GM12864 (cell line): Measurements from ENCODE around the gene GMDS.

ENCODE experiments used
- DNase-seq: peaks from one replicate; pipeline ENCODE4 v3.0.0-alpha.2; 2011; ENCODE audit warnings: low read depth
- H3K4me3 ChIP-seq: 2 replicates; pipeline ENCODE4 v1.5.1; 2011; ENCODE audit warnings: mild to moderate bottlenecking, low read depth, low read length, control low read depth
- CTCF ChIP-seq: IDR thresholded peaks from 2 replicates; pipeline ENCODE4 v1.5.1; 2011; ENCODE audit warnings: low read depth, mild to moderate bottlenecking, moderate library complexity, low read length, control low read depth, inconsistent platforms; ENCODE audit errors: missing control alignments

GMDS gene

DNA sequence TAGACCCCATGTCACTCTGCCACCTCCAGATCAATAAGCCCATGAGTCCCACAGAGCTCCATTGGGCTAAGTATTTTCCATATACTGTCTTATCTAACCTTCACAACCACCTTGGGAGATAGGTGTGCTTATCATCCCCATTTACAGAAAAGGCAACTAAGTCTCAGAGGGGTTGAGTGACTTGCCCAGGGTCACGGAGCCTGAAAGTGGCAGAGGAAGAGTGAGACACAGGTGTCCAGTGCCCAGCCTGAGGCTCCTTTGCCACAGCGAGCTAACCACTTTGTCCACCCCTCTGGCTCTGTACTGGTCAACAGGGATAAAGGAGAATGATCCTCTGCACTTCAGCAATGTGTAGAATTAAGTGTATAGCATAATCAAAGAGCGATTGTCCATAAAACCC, 124.5 kb downstream of the GMDS start:
- no peak for DNase-seq
- TF ChIP-seq CTCF = no peak

GRCh38 chr6:2119275-2119674, 126.1 kb downstream of the GMDS start:
- DNase-seq = no peak
- no peak overlapping the region for H3K4me3 ChIP-seq
- TF ChIP-seq CTCF = no peak

More for the DNA sequence above, 124.5 kb downstream of the GMDS start:
- no peak overlapping the region for H3K4me3 ChIP-seq

- no peak for TF ChIP-seq CTCF
- DNase-seq = no peak
- no peak overlapping the region for H3K4me3 ChIP-seq
These were observed 127.3 kb downstream of the GMDS start for GRCh38 chr6:2118136-2118535.

DNA sequence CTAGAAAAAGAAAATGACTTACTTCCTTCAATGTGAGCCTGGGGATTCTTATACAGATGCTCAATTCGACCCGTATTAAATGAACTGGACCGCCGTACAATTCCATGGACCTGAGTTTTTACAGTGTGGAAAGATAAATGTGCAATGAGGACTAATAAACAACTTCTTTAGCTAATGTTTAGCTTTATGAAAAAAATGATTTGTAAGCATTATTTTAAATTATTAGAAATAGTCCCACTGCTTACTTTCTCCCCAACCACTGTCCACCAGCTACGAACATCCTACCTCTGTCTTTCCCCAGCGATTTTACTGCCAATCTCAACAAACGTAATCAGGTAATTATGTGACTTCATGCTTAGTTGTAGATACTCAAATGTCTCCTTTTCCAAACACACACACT, 128.0 kb downstream of the GMDS start:
- TF ChIP-seq CTCF = no peak
- no peak overlapping the region for H3K4me3 ChIP-seq
- DNase-seq = no peak

GRCh38 chr6:2116496-2116895, 128.9 kb downstream of the GMDS start:
- no peak overlapping the region for H3K4me3 ChIP-seq
- no peak for TF ChIP-seq CTCF
- no peak for DNase-seq

DNA sequence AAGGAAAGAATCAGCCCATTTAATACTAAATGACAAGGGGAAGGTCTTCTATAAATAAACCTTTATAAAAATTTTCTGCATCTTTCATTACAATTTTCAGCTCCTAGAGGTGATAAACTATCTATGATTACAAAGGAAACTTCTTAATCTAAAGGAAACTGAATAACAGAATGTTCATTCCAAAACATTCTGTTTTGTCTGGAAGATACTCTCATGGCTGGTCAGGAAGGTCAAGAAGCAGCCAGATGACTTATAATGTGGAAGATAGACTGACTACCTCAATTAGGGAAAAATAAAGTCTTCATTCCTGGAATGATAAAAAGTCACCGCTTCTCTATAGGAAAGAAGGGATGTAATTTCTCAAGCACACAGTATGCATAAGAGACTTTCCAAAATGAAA, 131.3 kb downstream of the GMDS start:
- TF ChIP-seq CTCF = no peak
- DNase-seq = no peak
- H3K4me3 ChIP-seq = no peak overlapping the region

DNA sequence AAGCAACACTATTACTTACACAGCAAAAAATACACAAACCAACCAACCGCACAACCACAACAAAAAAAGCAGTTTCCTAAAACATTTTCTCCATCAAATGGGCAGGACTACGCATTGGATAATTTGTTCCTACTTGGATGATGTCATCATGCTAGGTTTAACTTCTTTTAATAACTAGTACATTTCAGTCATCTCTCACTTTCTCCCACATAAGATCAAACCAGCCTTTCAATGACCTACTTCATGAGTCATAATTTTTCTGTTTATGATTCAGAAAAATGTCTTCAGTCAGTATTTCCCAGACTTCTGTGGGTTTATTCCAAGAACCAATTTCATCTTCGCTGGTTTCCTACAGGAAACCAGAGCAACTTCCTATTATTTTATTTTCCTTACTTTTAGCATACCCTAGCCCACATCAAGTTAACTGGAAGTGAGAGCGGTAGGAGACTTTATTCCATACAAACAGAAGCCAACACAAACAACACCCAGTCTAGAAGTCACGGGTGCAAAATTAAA, 134.2 kb downstream of the GMDS start:
- DNase-seq = no peak
- no peak for TF ChIP-seq CTCF
- H3K4me3 ChIP-seq = no peak overlapping the region; the same call in 1 of the 2 replicates
